Heart left ventricle (tissue), 13 donors: ENCODE measurements around the gene TRIM47.

Experiments used
- CTCF ChIP-seq, 12 donors: fragments of 200-600 bp; sonication (generic) in 4 of 12; IDR thresholded peaks; one replicate each; pipeline versions ENCODE4 v1.5.0 to v1.8.0; 2018 to 2022; ENCODE audit warnings: antibody characterized with exemption in 12 of 12, mild to moderate bottlenecking in 5 of 12
- POLR2A ChIP-seq, 2 donors: fragments of 450-650 bp; IDR thresholded peaks; one replicate each; pipeline ENCODE4 v1.6.1; 2017; ENCODE audit warnings: antibody characterized with exemption in 2 of 2, mild to moderate bottlenecking in 2 of 2, moderate library complexity in 2 of 2
- donor health status: ischemic (EF 13 %, LVEDD 7.1; RV severe dilation, severe dysfunction).
- donor health status: DM: no; HTN: yes; CAD: no.
- donor health status: DM: no; HTN: no; CAD: no.
- donor health status: ischemic (EF 25% LVEDD 6.9; RV normal size, moderate dysfunction).
- donor health status: ischemic (EF 25% LVEDD 5.7; RV mildly dilated, moderate dysfunction).
- donor health status: ischemic (EF 35%, LVEDD 5.7; RV mildly dilated, moderate dysfunction).
- donor health status: nonischemic (EF 11% LVEDD 7.7; RV severe dilation, severe dysfunction).
- donor health status: DM: yes; HTN: yes; CAD: no.
- donor health status: PGD.
- donor health status: ischemic (EF 29% LVEDD 5.4; RV normal size, mild dysfunction).
- donor health status: nonischemic (EF 23%, LVEDD 6.1; RV moderate dilation, normal function).

GRCh38 chr17:75842963-75843576 is 35.3 kb downstream of the TRIM47 start:
- TF ChIP-seq CTCF (IDR thresholded peaks at IDR 0.05) (no peak), POLR2A (IDR thresholded peaks at IDR 0.05) (no peak)
